IMR-90 (cell line): ENCODE data around the gene PITPNM3. TPM values are rescaled to one million over a fixed set of nuclear protein-coding genes. Genes with fewer than 3 reads are reported as not detected.

Experiments
- ATAC-seq: fragments of 200-7000 bp; cut with Tn5 transposase; 2 replicates; pipeline ENCODE4 v1.9.1; 2020; ENCODE audit warnings: low read depth, mild to moderate bottlenecking, moderate library complexity
- BruUV-seq: library from RNA; stranded (reverse); fragments of 400-500 nt; replicated peaks from 2 replicates; lab custom pipeline; 2021; lab: Mats Ljungman, UMichigan
- CTCF ChIA-PET: fragments of 300-600 bp; formaldehyde crosslinking; extraction: SDS; loops from one replicate; lab custom pipeline; 2021; ENCODE audit warnings: antibody characterized with exemption; lab: Yijun Ruan, JAX
- POLR2A ChIA-PET: fragments of 300-600 bp; sonication (Branson Sonifier 250); formaldehyde crosslinking; loops from one replicate; lab custom pipeline; 2022; ENCODE audit warnings: antibody characterized with exemption; ENCODE audit not compliant: unreplicated experiment; lab: Charles Lee
- DNase-seq: peaks from one replicate; pipeline ENCODE4 v3.0.0; 2013
- H2AFZ ChIP-seq: replicated peaks from 2 replicates; pipeline ENCODE3; 2013; ENCODE audit warnings: low read length, mild to moderate bottlenecking; ENCODE audit not compliant: poor library complexity
- H2AK5ac ChIP-seq: 2 replicates; pipeline ENCODE4 v1.6.1; 2013; ENCODE audit warnings: low read depth, low read length, inconsistent platforms
- H2AK9ac ChIP-seq: replicated peaks from 2 replicates; pipeline ENCODE3; 2013; ENCODE audit warnings: mild to moderate bottlenecking, low read depth, low read length, moderate library complexity; ENCODE audit not compliant: poor library complexity
- H2BK120ac ChIP-seq: 2 replicates; pipeline ENCODE4 v1.6.1; 2013; ENCODE audit warnings: low read depth, low read length, inconsistent platforms
- H2BK15ac ChIP-seq: 3 replicates; pipeline ENCODE4 v1.6.1; 2013; ENCODE audit warnings: low read depth, low read length, inconsistent platforms
- H2BK20ac ChIP-seq: 2 replicates; pipeline ENCODE4 v1.6.1; 2013; ENCODE audit warnings: low read depth, mild to moderate bottlenecking, inconsistent platforms, low read length, moderate library complexity
- H2BK5ac ChIP-seq: 2 replicates; pipeline ENCODE4 v1.6.1; 2013; ENCODE audit warnings: mild to moderate bottlenecking, low read depth, low read length, inconsistent platforms; ENCODE audit not compliant: poor library complexity, severe bottlenecking
- H3K14ac ChIP-seq: replicated peaks from 2 replicates; pipeline ENCODE4 v1.6.1; 2013; ENCODE audit warnings: low read depth, low read length, inconsistent platforms
- H3K18ac ChIP-seq: 2 replicates; pipeline ENCODE4 v1.6.1; 2013; ENCODE audit warnings: low read depth, low read length, control low read depth
- H3K23ac ChIP-seq: 2 replicates; pipeline ENCODE4 v1.6.1; 2013; ENCODE audit warnings: low read depth, low read length, inconsistent platforms
- H3K27ac ChIP-seq: 2 replicates; pipeline ENCODE4 v1.5.1; 2013; ENCODE audit warnings: mild to moderate bottlenecking, control low read depth, low read length; ENCODE audit not compliant: insufficient read depth
- H3K27me3 ChIP-seq: 2 replicates; pipeline ENCODE4 v1.6.1; 2013; ENCODE audit warnings: low read length; ENCODE audit not compliant: control insufficient read depth, insufficient read depth
- H3K36me3 ChIP-seq: 2 replicates; pipeline ENCODE4 v1.6.1; 2013; ENCODE audit warnings: low read length, mixed read lengths; ENCODE audit not compliant: control insufficient read depth, insufficient read depth
- H3K4ac ChIP-seq: 2 replicates; pipeline ENCODE4 v1.6.1; 2013; ENCODE audit warnings: low read depth, low read length, inconsistent platforms
- H3K4me1 ChIP-seq: 2 replicates; pipeline ENCODE4 v1.6.1; 2013; ENCODE audit warnings: low read length, mixed read lengths; ENCODE audit not compliant: control insufficient read depth, insufficient read depth
- H3K4me2 ChIP-seq: 2 replicates; pipeline ENCODE4 v1.6.1; 2013; ENCODE audit warnings: low read depth, mild to moderate bottlenecking, control low read depth, low read length, moderate library complexity
- H3K4me3 ChIP-seq: 2 replicates; pipeline ENCODE4 v1.5.1; 2013; ENCODE audit warnings: low read depth, mild to moderate bottlenecking, control low read depth, low read length, moderate library complexity; ENCODE audit not compliant: insufficient read depth
- H3K56ac ChIP-seq: 2 replicates; pipeline ENCODE4 v1.6.1; 2013; ENCODE audit warnings: low read length, inconsistent platforms; ENCODE audit not compliant: insufficient read depth; ENCODE audit errors: extremely low read depth
- H3K79me1 ChIP-seq, 2 experiments: 2 replicates each; pipeline ENCODE4 v1.6.1; 2013; ENCODE audit warnings: low read length in 2 of 2, inconsistent platforms in 1 of 2, low read depth in 1 of 2
- H3K9ac ChIP-seq: 2 replicates; pipeline ENCODE4 v1.6.1; 2013; ENCODE audit warnings: low read depth, low read length, control low read depth
- H3K9me1 ChIP-seq: 2 replicates; pipeline ENCODE4 v1.6.1; 2013; ENCODE audit warnings: low read length, inconsistent platforms; ENCODE audit not compliant: insufficient read depth
- H3K9me3 ChIP-seq: 2 replicates; pipeline ENCODE4 v1.6.1; 2013; ENCODE audit warnings: low read length; ENCODE audit not compliant: control insufficient read depth, insufficient read depth
- H4K20me1 ChIP-seq: 2 replicates; pipeline ENCODE4 v1.6.1; 2013; ENCODE audit warnings: low read length, inconsistent platforms; ENCODE audit not compliant: insufficient read depth
- H4K5ac ChIP-seq: 2 replicates; pipeline ENCODE4 v1.6.1; 2013; ENCODE audit warnings: mild to moderate bottlenecking, low read depth, low read length, control low read depth
- H4K8ac ChIP-seq, 2 experiments: 2 replicates each; pipeline ENCODE4 v1.6.1; 2013; ENCODE audit warnings: low read depth in 2 of 2, low read length in 2 of 2, control low read depth in 1 of 2, inconsistent platforms in 1 of 2
- H4K91ac ChIP-seq: 2 replicates; pipeline ENCODE4 v1.6.1; 2013; ENCODE audit warnings: low read depth, low read length, inconsistent platforms; ENCODE audit not compliant: insufficient read depth
- BHLHE40 ChIP-seq: fragments of 150-350 bp; IDR thresholded peaks from 2 replicates; pipeline ENCODE4 v1.6.1; 2016; ENCODE audit warnings: mild to moderate bottlenecking, low read depth, low read length
- CEBPB ChIP-seq: IDR thresholded peaks from 2 replicates; pipeline ENCODE4 v1.6.1; 2012; ENCODE audit warnings: low read depth, low read length, improper control_type of control experiment
- MAZ ChIP-seq: IDR thresholded peaks from 2 replicates; pipeline ENCODE4 v1.6.1; 2012; ENCODE audit warnings: low read depth, mild to moderate bottlenecking, low read length, improper control_type of control experiment, moderate library complexity, borderline replicate concordance
- MXI1 ChIP-seq: IDR thresholded peaks from 2 replicates; pipeline ENCODE4 v1.6.1; 2012; ENCODE audit warnings: low read depth, mild to moderate bottlenecking, low read length, moderate library complexity, borderline replicate concordance
- NFE2L2 ChIP-seq: fragments of 150-350 bp; IDR thresholded peaks from 2 replicates; pipeline ENCODE4 v1.6.1; 2016; ENCODE audit warnings: low read depth, mild to moderate bottlenecking, low read length
- POLR2A ChIP-seq: IDR thresholded peaks from 2 replicates; pipeline ENCODE4 v1.6.1; 2012; ENCODE audit warnings: mild to moderate bottlenecking, low read depth, low read length
- SMC3 ChIP-seq: fragments of 150-350 bp; IDR thresholded peaks from 2 replicates; pipeline ENCODE4 v1.6.1; 2016; ENCODE audit warnings: low read depth, mild to moderate bottlenecking, antibody characterized with exemption, low read length, moderate library complexity
- WGBS, 2 experiments: methylation state at CpG; one replicate each; pipeline versions ENCODE4 v1.1.5 to v1.1.7; 2013; ENCODE audit warnings: missing lambda C conversion rate in 2 of 2; ENCODE audit not compliant: insufficient read length in 1 of 2; ENCODE audit errors: extremely low coverage in 2 of 2; 5-methylcytosine and 5-hydroxymethylcytosine counted together
- dilution Hi-C: fragments of 300-500 bp; cut with HindIII; formaldehyde crosslinking; loops from one replicate; pipeline ENCODE4 v1.14.3; 2018; ENCODE audit warnings: low sequenced_read_pairs; ENCODE audit not compliant: unreplicated experiment
- in situ Hi-C: fragments of 300-500 bp; cut with MboI; formaldehyde crosslinking; loops from 3 replicates; pipeline ENCODE4 v1.14.3; 2019; ENCODE audit warnings: low sequenced_read_pairs, inconsistent platforms, mixed read lengths
- intact Hi-C: fragments of 100-400 bp; cut with micrococcal nuclease; formaldehyde crosslinking; loops from 2 replicates; pipeline ENCODE4 v1.10.0; 2022
- polyA plus RNA-seq, 3 experiments: library from polyadenylated mRNA; depleted of rRNA; stranded (reverse); fragments of >200 nt; gene quantifications; 2 replicates each; pipeline ENCODE4 v1.2.3, GENCODE V29; 2012; ENCODE audit warnings: low replicate concordance in 1 of 3
- total RNA-seq: library from RNA; depleted of rRNA; stranded (reverse); fragments of >200 nt; gene quantifications from 2 replicates; pipeline ENCODE4 v1.2.3, GENCODE V29; 2012
- TF ChIP-seq, protein P1 (sequence below): conservative IDR thresholded peaks from 2 replicates; pipeline ENCODE4 v1.5.1; 2012; ENCODE audit warnings: mild to moderate bottlenecking, low read depth, low read length, improper control_type of control experiment
- TF ChIP-seq, protein P2 (sequence below): fragments of 150-350 bp; IDR thresholded peaks from 2 replicates; pipeline ENCODE4 v1.6.1; 2017; ENCODE audit warnings: mild to moderate bottlenecking, antibody characterized with exemption, low read length, low read depth

The PITPNM3 gene
- total and polyA plus RNA-seq, 2 of the 4 experiments (the other 2 are of a cell fraction), result 0.54 to 1.7 TPM

DNA sequence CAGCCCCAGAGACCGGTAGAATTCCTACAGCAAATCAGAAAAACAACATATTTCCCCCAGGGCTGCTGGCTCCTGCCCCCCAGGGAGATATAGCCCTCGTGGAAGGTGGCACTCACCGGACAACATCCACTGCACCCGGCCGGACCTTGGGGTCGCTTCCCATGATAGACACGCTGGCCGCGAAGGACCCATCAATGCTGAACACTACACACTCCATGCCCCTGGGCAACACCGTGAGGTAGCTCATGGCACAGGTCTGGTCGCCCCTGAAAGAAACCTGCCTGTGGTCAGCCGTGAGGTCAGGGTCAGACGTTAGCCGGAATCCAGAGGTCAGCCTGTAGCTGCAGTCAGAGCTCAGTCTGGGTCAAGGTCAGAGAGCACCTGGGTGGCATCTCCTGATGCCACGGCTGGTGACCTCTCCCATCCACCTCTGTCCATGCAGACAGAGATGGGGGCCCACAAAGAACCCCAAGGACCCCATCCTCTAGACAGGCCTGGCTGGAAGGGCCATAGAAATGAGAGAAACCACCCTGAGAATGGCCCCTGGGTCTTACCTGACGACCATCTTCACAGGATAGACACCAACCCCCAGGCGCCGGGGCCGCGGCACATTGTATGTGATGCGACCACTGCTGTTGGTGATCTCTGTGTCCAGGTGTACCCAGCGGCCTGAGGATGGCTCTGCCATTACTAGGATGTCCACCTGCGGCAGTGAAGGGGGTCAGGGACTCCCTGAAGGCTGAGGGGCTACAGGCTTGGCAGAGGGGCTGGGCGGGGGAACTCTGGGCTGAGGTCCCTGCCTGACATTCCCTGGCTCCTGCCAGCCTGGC, 92.5 kb downstream of the PITPNM3 start (continued):
- no peak for TF ChIP-seq MAZ
- no peak for TF ChIP-seq POLR2A

DNA sequence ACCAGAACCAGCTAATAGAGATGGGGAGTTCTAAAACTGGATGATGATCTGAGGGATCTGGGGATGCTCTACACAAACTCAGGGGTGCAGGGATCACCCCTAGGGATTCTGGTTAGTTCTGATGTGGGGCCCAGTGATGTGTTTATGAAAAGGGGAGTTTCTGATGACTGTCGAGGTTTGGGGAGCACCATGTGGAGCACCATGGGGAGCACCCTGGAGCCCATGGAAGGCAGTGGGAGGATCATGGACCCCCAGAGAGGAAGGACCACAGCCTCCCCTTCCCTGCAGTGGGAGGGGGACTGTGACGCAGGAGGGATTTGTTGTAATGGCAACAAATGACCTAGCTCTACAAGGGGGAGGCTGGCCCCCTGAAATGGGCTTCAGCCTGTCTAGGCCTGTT, 93.7 kb downstream of the PITPNM3 start:
- Histone ChIP-seq H4K91ac (no peak overlapping the region), H3K4me3 (no peak overlapping the region), H3K79me1 (no peaks in the 10 kb centered on the region), H4K20me1 (no peaks in the 10 kb centered on the region), H2BK5ac (no peak overlapping the region), H3K4me2 (no peak overlapping the region), H2AFZ (no peak overlapping the region), H3K56ac (no peak overlapping the region), H2BK15ac (no peak overlapping the region), H3K9me3 (peaks cover 2% of the 10 kb centered on the region; the same call in 1 of the 2 replicates), H2BK20ac (no peak overlapping the region), H4K5ac (no peak overlapping the region), H2BK120ac (no peak overlapping the region), H4K8ac (no peak overlapping the region), H3K27ac (no peak overlapping the region), H2AK9ac (no peak overlapping the region), H3K14ac (no peak overlapping the region), H2AK5ac (no peak overlapping the region), H3K23ac (no peak overlapping the region), H3K4ac (no peak overlapping the region), H3K36me3 (no peaks in the 10 kb centered on the region), H3K27me3 (no peaks in the 10 kb centered on the region), H3K9me1 (no peaks in the 10 kb centered on the region; the same call in 1 of the 2 replicates), H3K18ac (no peak overlapping the region), H3K4me1 (peaks cover 2% of the 10 kb centered on the region; the same call in 1 of the 2 replicates), H3K9ac (no peak overlapping the region)
- no peak for DNase-seq
- intact Hi-C loops (no loop called here), in situ Hi-C loops (no loop called here), dilution Hi-C loops (no loop called here)
- WGBS, 2 experiments, result no CpG with 5 or more reads among the region's 2 CpGs
- POLR2A ChIA-PET, result no interaction called here
- TF ChIP-seq, protein P1, sequence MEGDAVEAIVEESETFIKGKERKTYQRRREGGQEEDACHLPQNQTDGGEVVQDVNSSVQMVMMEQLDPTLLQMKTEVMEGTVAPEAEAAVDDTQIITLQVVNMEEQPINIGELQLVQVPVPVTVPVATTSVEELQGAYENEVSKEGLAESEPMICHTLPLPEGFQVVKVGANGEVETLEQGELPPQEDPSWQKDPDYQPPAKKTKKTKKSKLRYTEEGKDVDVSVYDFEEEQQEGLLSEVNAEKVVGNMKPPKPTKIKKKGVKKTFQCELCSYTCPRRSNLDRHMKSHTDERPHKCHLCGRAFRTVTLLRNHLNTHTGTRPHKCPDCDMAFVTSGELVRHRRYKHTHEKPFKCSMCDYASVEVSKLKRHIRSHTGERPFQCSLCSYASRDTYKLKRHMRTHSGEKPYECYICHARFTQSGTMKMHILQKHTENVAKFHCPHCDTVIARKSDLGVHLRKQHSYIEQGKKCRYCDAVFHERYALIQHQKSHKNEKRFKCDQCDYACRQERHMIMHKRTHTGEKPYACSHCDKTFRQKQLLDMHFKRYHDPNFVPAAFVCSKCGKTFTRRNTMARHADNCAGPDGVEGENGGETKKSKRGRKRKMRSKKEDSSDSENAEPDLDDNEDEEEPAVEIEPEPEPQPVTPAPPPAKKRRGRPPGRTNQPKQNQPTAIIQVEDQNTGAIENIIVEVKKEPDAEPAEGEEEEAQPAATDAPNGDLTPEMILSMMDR, result no peak
- TF ChIP-seq SMC3 (no peak), BHLHE40 (no peak), CEBPB (no peak), NFE2L2 (no peak), MXI1 (no peak)
- TF ChIP-seq, protein P2, sequence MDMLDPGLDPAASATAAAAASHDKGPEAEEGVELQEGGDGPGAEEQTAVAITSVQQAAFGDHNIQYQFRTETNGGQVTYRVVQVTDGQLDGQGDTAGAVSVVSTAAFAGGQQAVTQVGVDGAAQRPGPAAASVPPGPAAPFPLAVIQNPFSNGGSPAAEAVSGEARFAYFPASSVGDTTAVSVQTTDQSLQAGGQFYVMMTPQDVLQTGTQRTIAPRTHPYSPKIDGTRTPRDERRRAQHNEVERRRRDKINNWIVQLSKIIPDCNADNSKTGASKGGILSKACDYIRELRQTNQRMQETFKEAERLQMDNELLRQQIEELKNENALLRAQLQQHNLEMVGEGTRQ, result no peak
- no TSS peak for BruUV-seq
- no peak for ATAC-seq
- CTCF ChIA-PET, result no interaction called here
